Astrocyte (in vitro differentiated cells and primary cell): ENCODE results near the gene RAX2.
"Not testable (repeated sequence)": the region's sequence is repeated elsewhere in the genome, so short reads cannot be mapped to it uniquely, and the experiment has no call there.

ENCODE experiments used
- CTCF ChIP-seq: IDR thresholded peaks from 2 replicates; pipeline ENCODE4 v1.5.1; 2011; ENCODE audit warnings: low read depth, mild to moderate bottlenecking, inconsistent platforms, low read length, moderate library complexity; ENCODE audit not compliant: insufficient read depth
- EZH2 ChIP-seq: IDR thresholded peaks from 2 replicates; pipeline ENCODE4 v1.6.1; 2012; ENCODE audit warnings: mild to moderate bottlenecking, low read length, inconsistent platforms; ENCODE audit not compliant: insufficient read depth

DNA sequence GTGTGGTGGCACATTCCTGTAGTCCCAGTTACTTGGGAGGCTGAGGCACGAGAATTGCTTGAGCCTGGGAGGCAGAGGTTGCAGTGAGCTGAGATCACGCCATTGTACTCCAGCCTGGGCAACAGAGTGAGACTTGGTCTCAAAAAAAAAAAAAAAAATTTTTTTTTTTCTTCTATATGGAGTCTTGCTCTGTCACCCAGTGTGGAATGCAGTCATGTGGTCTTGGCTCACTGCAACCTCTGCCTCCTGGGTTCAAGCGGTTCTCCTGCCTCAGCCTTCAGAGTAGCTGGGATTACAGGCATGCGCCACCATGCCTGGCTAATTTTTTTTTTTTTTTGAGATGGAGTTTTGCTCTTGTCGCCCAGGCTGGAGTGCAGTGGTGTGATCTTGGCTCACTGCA is 6.3 kb downstream of the RAX2 start:
- TF ChIP-seq CTCF, EZH2: not testable (repeated sequence)
